K562 (cell line): ENCODE measurements around the gene RASGRP1. TPM values are rescaled to one million over a fixed set of nuclear protein-coding genes. Genes with fewer than 3 reads are reported as not detected.

Experiments
- ADNP ChIP-seq: fragments of 200-800 bp; sonication (Bioruptor generic); IDR thresholded peaks from 2 replicates; pipeline ENCODE4 v1.6.1; 2016; ENCODE audit warnings: missing genetic modification characterization, missing compliant biosample characterization
- DIDO1 ChIP-seq: fragments of 450-650 bp; IDR thresholded peaks from 2 replicates; pipeline ENCODE4 v1.6.1; 2016; ENCODE audit warnings: low read depth, missing biosample characterization, missing genetic modification characterization
- DMBX1 ChIP-seq: fragments of 250-450 bp; sonication (Bioruptor Pico); IDR thresholded peaks from 2 replicates; pipeline ENCODE4 v1.8.0; 2022; ENCODE audit warnings: inconsistent platforms, mild to moderate bottlenecking, moderate library complexity, borderline replicate concordance
- E2F3 ChIP-seq: fragments of 250-450 bp; sonication (Bioruptor Pico); IDR thresholded peaks from 2 replicates; pipeline ENCODE4 v1.4.0; 2020; ENCODE audit warnings: mild to moderate bottlenecking
- GATAD2B ChIP-seq: fragments of 450-650 bp; IDR thresholded peaks from 2 replicates; pipeline ENCODE4 v1.6.1; 2017; ENCODE audit warnings: mild to moderate bottlenecking, borderline replicate concordance
- JUND ChIP-seq, 2 experiments: IDR thresholded peaks; 2 replicates in 1 of 2; 3 replicates in 1 of 2; pipeline ENCODE4 v1.6.1; 2011; ENCODE audit warnings: borderline replicate concordance in 2 of 2, low read depth in 2 of 2, low read length in 2 of 2, improper control_type of control experiment in 1 of 2, missing biosample characterization in 1 of 2, missing genetic modification characterization in 1 of 2, missing genetic modification reagents in 1 of 2
- MYC ChIP-seq, 2 experiments: fragments of 250-450 bp in 1 of 2; sonication (Bioruptor Pico) in 1 of 2; IDR thresholded peaks; 2 replicates each; pipeline versions ENCODE4 v1.5.1 to v1.6.1; 2012 to 2021; ENCODE audit warnings: low read depth in 2 of 2, borderline replicate concordance in 1 of 2, improper control_type of control experiment in 1 of 2, low read length in 1 of 2, mild to moderate bottlenecking in 1 of 2, moderate library complexity in 1 of 2
- RBFOX2 ChIP-seq: fragments of 200-400 bp; formaldehyde crosslinking; IDR thresholded peaks from 2 replicates; pipeline ENCODE4 v1.6.1; 2017; ENCODE audit warnings: low read depth, mild to moderate bottlenecking, low read length, moderate library complexity
- STAT5B ChIP-seq: fragments of 250-450 bp; sonication (Bioruptor Pico); IDR thresholded peaks from 2 replicates; pipeline ENCODE4 v1.8.0; 2021; ENCODE audit warnings: mild to moderate bottlenecking, inconsistent platforms
- THRAP3 ChIP-seq: fragments of 450-650 bp; IDR thresholded peaks from 2 replicates; pipeline ENCODE4 v1.6.1; 2016; ENCODE audit warnings: mild to moderate bottlenecking, inconsistent platforms, borderline replicate concordance
- polyA plus RNA-seq, 8 experiments: library from polyadenylated mRNA; depleted of rRNA in 4 of 8; stranded (reverse) in 5 of 8; unstranded in 3 of 8; fragments of >200 nt; fragmentation: Nextera tagmentation in 2 of 8; fragmentation: Illumina TruSeq in 1 of 8; extraction: Ambion mirVana in 2 of 8; extraction: Trizol in 1 of 8; gene quantifications; 2 replicates each; pipeline versions ENCODE4 v1.2.1 to v1.2.3, GENCODE V29; 2011 to 2014; ENCODE audit warnings: inconsistent platforms in 1 of 8, missing spikeins in 1 of 8
- total RNA-seq, 7 experiments: library from RNA; depleted of rRNA in 6 of 7; stranded (reverse); fragments of >200 nt in 6 of 7; fragmentation: Illumina TruSeq in 2 of 7; extraction: Trizol in 2 of 7; gene quantifications; 2 replicates each; pipeline versions ENCODE4 v1.2.1 to v1.2.3, GENCODE V29; 2011 to 2021; ENCODE audit warnings: low replicate concordance in 1 of 7
- TF ChIP-seq, protein P1 (sequence below): fragments of 250-450 bp; sonication (Bioruptor Pico); IDR thresholded peaks from 2 replicates; pipeline ENCODE4 v1.9.0; 2021; ENCODE audit warnings: mild to moderate bottlenecking, inconsistent platforms
- TF ChIP-seq, protein P2 (sequence below): fragments of 250-450 bp; sonication (Bioruptor Pico); IDR thresholded peaks from 2 replicates; pipeline ENCODE4 v1.8.0; 2021; ENCODE audit warnings: mild to moderate bottlenecking, moderate library complexity
- TF ChIP-seq, protein P3 (sequence below): sonication (generic); formaldehyde crosslinking; IDR thresholded peaks from 2 replicates; pipeline ENCODE4 v1.8.0; 2022; ENCODE audit warnings: missing genetic modification reagents, mild to moderate bottlenecking, moderate library complexity, borderline replicate concordance
- TF ChIP-seq, protein P4 (sequence below): sonication (generic); formaldehyde crosslinking; IDR thresholded peaks from 2 replicates; pipeline ENCODE4 v1.5.0; 2020; ENCODE audit warnings: missing genetic modification reagents
- TF ChIP-seq, protein P5 (sequence below), 2 experiments: IDR thresholded peaks; 2 replicates each; pipeline ENCODE4 v1.6.1; 2011; ENCODE audit warnings: borderline replicate concordance in 1 of 2, control low read depth in 1 of 2, low read depth in 1 of 2, low read length in 1 of 2, mild to moderate bottlenecking in 1 of 2, mixed read lengths in 1 of 2, moderate library complexity in 1 of 2; ENCODE audit not compliant: insufficient read depth in 1 of 2, insufficient read length in 1 of 2, poor library complexity in 1 of 2, severe bottlenecking in 1 of 2; ENCODE audit errors: extremely low read depth in 1 of 2
- TF ChIP-seq, protein P6 (sequence below): fragments of 450-650 bp; formaldehyde crosslinking; IDR thresholded peaks from 2 replicates; pipeline ENCODE4 v1.4.0; 2020; ENCODE audit warnings: mild to moderate bottlenecking, moderate library complexity

The RASGRP1 gene
- total and polyA plus RNA-seq, 9 of the 15 experiments (the other 6 are each of a cell fraction or from before 2014, with no cell fraction given): 0.14 to 0.72 (median 0.31) TPM

DNA sequence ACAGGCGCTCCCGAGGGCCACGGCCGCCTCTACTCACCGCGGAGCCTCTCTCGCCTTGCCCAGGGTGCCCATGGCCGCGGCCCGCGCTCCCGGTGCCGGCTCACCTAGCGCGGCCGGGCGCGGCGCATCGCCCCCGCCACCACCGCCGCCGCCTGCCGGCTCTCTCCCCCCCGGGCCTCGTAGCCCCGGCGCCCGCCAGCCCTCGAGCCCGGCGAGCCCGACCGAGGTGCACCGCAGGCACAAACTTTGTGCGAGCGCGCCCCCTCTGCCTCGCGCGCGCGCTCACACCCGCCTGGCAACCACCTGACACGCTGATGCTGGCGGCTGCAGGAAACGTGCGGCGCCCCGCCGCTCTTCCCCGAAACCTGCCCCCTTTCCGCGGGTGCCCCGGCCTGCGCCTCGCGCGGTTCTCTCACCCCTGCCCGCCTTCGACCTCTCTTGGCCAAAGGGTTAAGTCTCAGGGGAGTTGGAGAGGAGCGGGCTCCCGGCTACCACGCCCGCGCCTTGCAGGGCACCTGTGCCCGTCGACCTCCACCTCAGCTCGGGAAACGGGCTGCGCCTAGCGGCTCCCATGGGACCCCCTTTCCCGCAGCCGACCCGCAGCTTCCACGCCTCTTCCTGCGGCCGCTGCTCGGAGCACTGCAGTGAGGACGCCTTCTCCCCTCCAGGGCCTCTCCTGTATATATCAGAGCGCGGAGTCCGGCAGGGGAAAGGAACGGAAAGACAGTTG, at the start of gene RASGRP1 (continued):
- TF ChIP-seq, protein P1, sequence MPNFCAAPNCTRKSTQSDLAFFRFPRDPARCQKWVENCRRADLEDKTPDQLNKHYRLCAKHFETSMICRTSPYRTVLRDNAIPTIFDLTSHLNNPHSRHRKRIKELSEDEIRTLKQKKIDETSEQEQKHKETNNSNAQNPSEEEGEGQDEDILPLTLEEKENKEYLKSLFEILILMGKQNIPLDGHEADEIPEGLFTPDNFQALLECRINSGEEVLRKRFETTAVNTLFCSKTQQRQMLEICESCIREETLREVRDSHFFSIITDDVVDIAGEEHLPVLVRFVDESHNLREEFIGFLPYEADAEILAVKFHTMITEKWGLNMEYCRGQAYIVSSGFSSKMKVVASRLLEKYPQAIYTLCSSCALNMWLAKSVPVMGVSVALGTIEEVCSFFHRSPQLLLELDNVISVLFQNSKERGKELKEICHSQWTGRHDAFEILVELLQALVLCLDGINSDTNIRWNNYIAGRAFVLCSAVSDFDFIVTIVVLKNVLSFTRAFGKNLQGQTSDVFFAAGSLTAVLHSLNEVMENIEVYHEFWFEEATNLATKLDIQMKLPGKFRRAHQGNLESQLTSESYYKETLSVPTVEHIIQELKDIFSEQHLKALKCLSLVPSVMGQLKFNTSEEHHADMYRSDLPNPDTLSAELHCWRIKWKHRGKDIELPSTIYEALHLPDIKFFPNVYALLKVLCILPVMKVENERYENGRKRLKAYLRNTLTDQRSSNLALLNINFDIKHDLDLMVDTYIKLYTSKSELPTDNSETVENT: no peak
- TF ChIP-seq DMBX1 (CRISPR knock-in tag) (0 out of 2 replicates have a peak, but pooled peaks have one; percentile 11), DIDO1 (tag) (no peak), MYC (IDR thresholded peaks at IDR 0.05; ENCODE audit: low read depth, low read length) (0 out of 2 replicates have a peak, but pooled peaks have one; percentile 37), MYC (CRISPR knock-in tag; IDR thresholded peaks at IDR 0.05; ENCODE audit: borderline replicate concordance, low read depth) (no peak), E2F3 (CRISPR knock-in tag) (no peak), STAT5B (CRISPR knock-in tag) (no peak), ADNP (no peak), RBFOX2 (peak; percentile 62), THRAP3 (no peak), JUND (IDR thresholded peaks at IDR 0.05; ENCODE audit: borderline replicate concordance, low read depth, low read length) (no peak), JUND (tag; IDR thresholded peaks at IDR 0.05; ENCODE audit: borderline replicate concordance, low read depth, low read length) (no peak), GATAD2B (peak; percentile 14; the same call in 1 of the 2 replicates)
- TF ChIP-seq, protein P2, sequence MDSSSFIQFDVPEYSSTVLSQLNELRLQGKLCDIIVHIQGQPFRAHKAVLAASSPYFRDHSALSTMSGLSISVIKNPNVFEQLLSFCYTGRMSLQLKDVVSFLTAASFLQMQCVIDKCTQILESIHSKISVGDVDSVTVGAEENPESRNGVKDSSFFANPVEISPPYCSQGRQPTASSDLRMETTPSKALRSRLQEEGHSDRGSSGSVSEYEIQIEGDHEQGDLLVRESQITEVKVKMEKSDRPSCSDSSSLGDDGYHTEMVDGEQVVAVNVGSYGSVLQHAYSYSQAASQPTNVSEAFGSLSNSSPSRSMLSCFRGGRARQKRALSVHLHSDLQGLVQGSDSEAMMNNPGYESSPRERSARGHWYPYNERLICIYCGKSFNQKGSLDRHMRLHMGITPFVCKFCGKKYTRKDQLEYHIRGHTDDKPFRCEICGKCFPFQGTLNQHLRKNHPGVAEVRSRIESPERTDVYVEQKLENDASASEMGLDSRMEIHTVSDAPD (CRISPR knock-in tag): no peak
- TF ChIP-seq, protein P3, sequence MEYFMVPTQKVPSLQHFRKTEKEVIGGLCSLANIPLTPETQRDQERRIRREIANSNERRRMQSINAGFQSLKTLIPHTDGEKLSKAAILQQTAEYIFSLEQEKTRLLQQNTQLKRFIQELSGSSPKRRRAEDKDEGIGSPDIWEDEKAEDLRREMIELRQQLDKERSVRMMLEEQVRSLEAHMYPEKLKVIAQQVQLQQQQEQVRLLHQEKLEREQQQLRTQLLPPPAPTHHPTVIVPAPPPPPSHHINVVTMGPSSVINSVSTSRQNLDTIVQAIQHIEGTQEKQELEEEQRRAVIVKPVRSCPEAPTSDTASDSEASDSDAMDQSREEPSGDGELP: 0 out of 2 replicates have a peak, but pooled peaks have one; percentile 17
- TF ChIP-seq, protein P4, sequence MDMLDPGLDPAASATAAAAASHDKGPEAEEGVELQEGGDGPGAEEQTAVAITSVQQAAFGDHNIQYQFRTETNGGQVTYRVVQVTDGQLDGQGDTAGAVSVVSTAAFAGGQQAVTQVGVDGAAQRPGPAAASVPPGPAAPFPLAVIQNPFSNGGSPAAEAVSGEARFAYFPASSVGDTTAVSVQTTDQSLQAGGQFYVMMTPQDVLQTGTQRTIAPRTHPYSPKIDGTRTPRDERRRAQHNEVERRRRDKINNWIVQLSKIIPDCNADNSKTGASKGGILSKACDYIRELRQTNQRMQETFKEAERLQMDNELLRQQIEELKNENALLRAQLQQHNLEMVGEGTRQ (CRISPR knock-in tag): peak; percentile 32; the same call in 1 of the 2 replicates
- TF ChIP-seq, protein P5, sequence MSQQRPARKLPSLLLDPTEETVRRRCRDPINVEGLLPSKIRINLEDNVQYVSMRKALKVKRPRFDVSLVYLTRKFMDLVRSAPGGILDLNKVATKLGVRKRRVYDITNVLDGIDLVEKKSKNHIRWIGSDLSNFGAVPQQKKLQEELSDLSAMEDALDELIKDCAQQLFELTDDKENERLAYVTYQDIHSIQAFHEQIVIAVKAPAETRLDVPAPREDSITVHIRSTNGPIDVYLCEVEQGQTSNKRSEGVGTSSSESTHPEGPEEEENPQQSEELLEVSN (IDR thresholded peaks at IDR 0.05; ENCODE audit: borderline replicate concordance in 1 of 2, extremely low read depth in 1 of 2, insufficient read depth in 1 of 2, insufficient read length in 1 of 2, low read depth in 1 of 2, low read length in 1 of 2, poor library complexity in 1 of 2, severe bottlenecking in 1 of 2): peak; percentile 52 to 73
- TF ChIP-seq, protein P6, sequence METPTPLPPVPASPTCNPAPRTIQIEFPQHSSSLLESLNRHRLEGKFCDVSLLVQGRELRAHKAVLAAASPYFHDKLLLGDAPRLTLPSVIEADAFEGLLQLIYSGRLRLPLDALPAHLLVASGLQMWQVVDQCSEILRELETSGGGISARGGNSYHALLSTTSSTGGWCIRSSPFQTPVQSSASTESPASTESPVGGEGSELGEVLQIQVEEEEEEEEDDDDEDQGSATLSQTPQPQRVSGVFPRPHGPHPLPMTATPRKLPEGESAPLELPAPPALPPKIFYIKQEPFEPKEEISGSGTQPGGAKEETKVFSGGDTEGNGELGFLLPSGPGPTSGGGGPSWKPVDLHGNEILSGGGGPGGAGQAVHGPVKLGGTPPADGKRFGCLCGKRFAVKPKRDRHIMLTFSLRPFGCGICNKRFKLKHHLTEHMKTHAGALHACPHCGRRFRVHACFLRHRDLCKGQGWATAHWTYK (CRISPR knock-in tag): 0 out of 2 replicates have a peak, but pooled peaks have one; percentile 11
